ENCODE measurements around the gene KNOP1. TPM values are rescaled to one million over a fixed set of nuclear protein-coding genes. Genes with fewer than 3 reads are reported as not detected.

KNOP1 gene
- total and polyA plus RNA-seq, 2 of the 13 experiments (the other 11 are each of a cell fraction or from before 2014, with no cell fraction given): 21.2 to 57.5 TPM

DNA sequence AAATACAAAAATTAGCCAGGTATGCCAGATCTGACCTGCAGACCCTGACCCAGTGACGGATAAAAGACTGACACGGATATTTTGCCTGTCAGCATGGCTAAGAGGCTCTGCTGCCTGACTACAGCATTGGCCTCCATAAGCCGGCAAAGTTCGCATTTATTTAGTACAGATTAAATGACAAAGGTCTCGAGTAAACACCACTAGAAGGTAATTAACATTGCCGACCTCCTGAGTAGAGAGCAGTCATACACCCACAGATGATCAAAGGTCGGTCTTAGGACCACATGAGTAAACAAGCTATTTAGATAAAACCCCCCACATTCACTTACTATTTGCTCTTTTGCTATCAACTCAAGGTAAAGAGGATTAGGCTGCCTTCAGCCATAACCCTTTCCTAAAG lies 55.7 kb downstream of the KNOP1 start (continued):
- TF ChIP-seq, protein P1, sequence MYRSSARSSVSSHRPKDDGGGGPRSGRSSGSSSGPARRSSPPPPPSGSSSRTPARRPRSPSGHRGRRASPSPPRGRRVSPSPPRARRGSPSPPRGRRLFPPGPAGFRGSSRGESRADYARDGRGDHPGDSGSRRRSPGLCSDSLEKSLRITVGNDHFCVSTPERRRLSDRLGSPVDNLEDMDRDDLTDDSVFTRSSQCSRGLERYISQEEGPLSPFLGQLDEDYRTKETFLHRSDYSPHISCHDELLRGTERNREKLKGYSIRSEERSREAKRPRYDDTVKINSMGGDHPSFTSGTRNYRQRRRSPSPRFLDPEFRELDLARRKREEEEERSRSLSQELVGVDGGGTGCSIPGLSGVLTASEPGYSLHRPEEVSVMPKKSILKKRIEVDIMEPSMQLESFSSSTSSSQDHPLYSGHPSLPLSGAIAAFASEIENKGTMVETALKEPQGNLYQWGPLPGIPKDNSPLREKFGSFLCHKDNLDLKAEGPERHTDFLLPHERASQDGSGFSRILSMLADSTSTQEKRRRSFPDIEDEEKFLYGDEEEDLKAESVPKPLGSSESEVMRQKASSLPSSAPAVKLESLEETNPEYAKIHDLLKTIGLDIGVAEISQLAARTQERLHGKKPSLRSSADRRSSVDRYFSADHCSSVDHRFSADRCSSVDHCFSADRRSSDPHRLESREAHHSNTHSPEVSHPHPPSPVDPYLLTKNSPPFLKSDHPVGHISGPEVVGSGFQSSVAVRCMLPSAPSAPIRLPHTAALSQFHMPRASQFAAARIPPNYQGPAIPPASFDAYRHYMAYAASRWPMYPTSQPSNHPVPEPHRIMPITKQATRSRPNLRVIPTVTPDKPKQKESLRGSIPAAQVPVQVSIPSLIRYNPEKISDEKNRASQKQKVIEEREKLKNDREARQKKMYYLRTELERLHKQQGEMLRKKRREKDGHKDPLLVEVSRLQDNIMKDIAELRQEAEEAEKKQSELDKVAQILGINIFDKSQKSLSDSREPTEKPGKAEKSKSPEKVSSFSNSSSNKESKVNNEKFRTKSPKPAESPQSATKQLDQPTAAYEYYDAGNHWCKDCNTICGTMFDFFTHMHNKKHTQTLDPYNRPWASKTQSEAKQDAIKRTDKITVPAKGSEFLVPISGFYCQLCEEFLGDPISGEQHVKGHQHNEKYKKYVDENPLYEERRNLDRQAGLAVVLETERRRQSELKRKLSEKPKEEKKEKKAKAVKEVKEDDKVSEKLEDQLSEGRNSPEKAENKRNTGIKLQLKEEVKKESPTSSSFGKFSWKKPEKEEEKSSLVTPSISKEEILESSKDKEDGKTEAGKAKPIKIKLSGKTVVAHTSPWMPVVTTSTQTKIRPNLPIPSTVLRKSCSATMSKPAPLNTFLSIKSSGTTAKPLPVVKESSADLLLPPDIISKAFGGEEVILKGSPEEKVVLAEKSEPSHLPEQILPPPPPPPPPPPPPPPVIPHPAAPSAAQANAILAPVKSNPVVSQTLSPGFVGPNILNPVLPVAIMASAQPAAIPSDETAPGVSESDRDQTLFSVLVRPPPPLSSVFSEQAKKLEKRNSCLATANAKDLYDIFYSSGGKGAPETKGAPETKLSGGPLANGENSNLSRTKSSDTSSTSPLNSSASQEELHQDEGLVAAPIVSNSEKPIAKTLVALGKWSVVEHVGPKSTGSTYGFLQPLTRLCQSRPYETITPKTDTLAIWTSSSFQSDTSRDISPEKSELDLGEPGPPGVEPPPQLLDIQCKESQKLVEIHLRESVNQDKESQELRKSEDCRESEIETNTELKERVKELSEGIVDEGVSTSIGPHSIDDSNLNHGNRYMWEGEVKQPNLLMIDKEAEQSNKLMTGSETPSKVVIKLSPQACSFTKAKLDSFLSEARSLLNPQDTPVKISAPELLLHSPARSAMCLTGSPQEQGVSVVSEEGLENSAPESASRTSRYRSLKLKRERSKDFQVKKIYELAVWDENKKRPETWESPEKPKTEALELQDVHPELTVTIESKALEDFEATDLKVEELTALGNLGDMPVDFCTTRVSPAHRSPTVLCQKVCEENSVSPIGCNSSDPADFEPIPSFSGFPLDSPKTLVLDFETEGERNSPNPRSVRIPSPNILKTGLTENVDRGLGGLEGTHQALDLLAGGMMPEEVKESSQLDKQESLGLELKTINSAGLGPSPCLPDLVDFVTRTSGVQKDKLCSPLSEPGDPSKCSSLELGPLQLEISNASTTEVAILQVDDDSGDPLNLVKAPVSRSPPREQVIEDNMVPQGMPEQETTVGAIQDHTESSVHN (CRISPR knock-in tag; IDR thresholded peaks at IDR 0.05): no peak
- TF ChIP-seq, protein P2, sequence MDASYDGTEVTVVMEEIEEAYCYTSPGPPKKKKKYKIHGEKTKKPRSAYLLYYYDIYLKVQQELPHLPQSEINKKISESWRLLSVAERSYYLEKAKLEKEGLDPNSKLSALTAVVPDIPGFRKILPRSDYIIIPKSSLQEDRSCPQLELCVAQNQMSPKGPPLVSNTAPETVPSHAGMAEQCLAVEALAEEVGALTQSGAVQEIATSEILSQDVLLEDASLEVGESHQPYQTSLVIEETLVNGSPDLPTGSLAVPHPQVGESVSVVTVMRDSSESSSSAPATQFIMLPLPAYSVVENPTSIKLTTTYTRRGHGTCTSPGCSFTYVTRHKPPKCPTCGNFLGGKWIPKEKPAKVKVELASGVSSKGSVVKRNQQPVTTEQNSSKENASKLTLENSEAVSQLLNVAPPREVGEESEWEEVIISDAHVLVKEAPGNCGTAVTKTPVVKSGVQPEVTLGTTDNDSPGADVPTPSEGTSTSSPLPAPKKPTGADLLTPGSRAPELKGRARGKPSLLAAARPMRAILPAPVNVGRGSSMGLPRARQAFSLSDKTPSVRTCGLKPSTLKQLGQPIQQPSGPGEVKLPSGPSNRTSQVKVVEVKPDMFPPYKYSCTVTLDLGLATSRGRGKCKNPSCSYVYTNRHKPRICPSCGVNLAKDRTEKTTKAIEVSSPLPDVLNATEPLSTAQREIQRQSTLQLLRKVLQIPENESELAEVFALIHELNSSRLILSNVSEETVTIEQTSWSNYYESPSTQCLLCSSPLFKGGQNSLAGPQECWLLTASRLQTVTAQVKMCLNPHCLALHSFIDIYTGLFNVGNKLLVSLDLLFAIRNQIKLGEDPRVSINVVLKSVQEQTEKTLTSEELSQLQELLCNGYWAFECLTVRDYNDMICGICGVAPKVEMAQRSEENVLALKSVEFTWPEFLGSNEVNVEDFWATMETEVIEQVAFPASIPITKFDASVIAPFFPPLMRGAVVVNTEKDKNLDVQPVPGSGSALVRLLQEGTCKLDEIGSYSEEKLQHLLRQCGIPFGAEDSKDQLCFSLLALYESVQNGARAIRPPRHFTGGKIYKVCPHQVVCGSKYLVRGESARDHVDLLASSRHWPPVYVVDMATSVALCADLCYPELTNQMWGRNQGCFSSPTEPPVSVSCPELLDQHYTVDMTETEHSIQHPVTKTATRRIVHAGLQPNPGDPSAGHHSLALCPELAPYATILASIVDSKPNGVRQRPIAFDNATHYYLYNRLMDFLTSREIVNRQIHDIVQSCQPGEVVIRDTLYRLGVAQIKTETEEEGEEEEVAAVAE (CRISPR knock-in tag; IDR thresholded peaks at IDR 0.05; ENCODE audit: borderline replicate concordance): no peak
- TF ChIP-seq, protein P3, sequence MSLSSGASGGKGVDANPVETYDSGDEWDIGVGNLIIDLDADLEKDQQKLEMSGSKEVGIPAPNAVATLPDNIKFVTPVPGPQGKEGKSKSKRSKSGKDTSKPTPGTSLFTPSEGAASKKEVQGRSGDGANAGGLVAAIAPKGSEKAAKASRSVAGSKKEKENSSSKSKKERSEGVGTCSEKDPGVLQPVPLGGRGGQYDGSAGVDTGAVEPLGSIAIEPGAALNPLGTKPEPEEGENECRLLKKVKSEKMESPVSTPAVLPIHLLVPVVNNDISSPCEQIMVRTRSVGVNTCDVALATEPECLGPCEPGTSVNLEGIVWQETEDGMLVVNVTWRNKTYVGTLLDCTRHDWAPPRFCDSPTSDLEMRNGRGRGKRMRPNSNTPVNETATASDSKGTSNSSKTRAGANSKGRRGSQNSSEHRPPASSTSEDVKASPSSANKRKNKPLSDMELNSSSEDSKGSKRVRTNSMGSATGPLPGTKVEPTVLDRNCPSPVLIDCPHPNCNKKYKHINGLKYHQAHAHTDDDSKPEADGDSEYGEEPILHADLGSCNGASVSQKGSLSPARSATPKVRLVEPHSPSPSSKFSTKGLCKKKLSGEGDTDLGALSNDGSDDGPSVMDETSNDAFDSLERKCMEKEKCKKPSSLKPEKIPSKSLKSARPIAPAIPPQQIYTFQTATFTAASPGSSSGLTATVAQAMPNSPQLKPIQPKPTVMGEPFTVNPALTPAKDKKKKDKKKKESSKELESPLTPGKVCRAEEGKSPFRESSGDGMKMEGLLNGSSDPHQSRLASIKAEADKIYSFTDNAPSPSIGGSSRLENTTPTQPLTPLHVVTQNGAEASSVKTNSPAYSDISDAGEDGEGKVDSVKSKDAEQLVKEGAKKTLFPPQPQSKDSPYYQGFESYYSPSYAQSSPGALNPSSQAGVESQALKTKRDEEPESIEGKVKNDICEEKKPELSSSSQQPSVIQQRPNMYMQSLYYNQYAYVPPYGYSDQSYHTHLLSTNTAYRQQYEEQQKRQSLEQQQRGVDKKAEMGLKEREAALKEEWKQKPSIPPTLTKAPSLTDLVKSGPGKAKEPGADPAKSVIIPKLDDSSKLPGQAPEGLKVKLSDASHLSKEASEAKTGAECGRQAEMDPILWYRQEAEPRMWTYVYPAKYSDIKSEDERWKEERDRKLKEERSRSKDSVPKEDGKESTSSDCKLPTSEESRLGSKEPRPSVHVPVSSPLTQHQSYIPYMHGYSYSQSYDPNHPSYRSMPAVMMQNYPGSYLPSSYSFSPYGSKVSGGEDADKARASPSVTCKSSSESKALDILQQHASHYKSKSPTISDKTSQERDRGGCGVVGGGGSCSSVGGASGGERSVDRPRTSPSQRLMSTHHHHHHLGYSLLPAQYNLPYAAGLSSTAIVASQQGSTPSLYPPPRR (CRISPR knock-in tag; IDR thresholded peaks at IDR 0.05; ENCODE audit: borderline replicate concordance): peak; percentile 73; the same call in 1 of the 2 replicates
- TF ChIP-seq IRX3 (CRISPR knock-in tag; IDR thresholded peaks at IDR 0.05; ENCODE audit: borderline replicate concordance, low read depth): no peak
- no peak for TF ChIP-seq GATAD1 (CRISPR knock-in tag; IDR thresholded peaks at IDR 0.05)
- no peak for TF ChIP-seq NBN (conservative IDR thresholded peaks at IDR 0.05)
- peak; percentile 64 for TF ChIP-seq NR2F2 (IDR thresholded peaks at IDR 0.05; ENCODE audit: borderline replicate concordance, low read depth)
- peak; percentile 74 for TF ChIP-seq HNF4A (CRISPR knock-in tag; IDR thresholded peaks at IDR 0.05)
- TF ChIP-seq NCOR1 (IDR thresholded peaks at IDR 0.05; ENCODE audit: borderline replicate concordance, low read length): 0 out of 2 replicates have a peak, but pooled peaks have one; percentile 34
- TF ChIP-seq, protein P4, sequence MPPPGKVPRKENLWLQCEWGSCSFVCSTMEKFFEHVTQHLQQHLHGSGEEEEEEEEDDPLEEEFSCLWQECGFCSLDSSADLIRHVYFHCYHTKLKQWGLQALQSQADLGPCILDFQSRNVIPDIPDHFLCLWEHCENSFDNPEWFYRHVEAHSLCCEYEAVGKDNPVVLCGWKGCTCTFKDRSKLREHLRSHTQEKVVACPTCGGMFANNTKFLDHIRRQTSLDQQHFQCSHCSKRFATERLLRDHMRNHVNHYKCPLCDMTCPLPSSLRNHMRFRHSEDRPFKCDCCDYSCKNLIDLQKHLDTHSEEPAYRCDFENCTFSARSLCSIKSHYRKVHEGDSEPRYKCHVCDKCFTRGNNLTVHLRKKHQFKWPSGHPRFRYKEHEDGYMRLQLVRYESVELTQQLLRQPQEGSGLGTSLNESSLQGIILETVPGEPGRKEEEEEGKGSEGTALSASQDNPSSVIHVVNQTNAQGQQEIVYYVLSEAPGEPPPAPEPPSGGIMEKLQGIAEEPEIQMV (CRISPR knock-in tag; IDR thresholded peaks at IDR 0.05; ENCODE audit: low read depth): no peak

Data from HepG2 (cell line).